Activated T-cell treated with anti-CD3 and anti-CD28 coated beads, Interleukin-2, amount 50 U/mL, for 72 hours (primary cell): ENCODE data around the gene PRTG. TPM values are rescaled to one million over a fixed set of nuclear protein-coding genes. Genes with fewer than 3 reads are reported as not detected.
A peak's percentile ranks its signal among the peaks of the same experiment; 100 is the strongest.
"Not testable (repeated sequence)": the region's sequence is repeated elsewhere in the genome, so short reads cannot be mapped to it uniquely, and the experiment has no call there.

ENCODE experiments used
- ATAC-seq, 2 donors: fragments of 150-1000 bp; cut with Tn5 transposase; replicated peaks in 1 of 2; 2 replicates each; pipeline ENCODE4 v1.10.0; 2021; ENCODE audit warnings: moderate library complexity in 2 of 2, mild to moderate bottlenecking in 1 of 2
- DNase-seq, 2 donors: peaks; one replicate each; pipeline ENCODE4 v3.0.0; 2021 to 2022; ENCODE audit warnings: mixed read lengths in 1 of 2
- H3K27ac Mint-ChIP-seq: one replicate; pipeline ENCODE4 v1.8.0; 2022; ENCODE audit warnings: mild to moderate bottlenecking, moderate library complexity, mixed read lengths
- H3K27me3 Mint-ChIP-seq: one replicate; pipeline ENCODE4 v1.8.0; 2022; ENCODE audit warnings: low read depth, mixed read lengths
- H3K36me3 Mint-ChIP-seq, 2 donors: one replicate each; pipeline ENCODE4 v1.8.0; 2022; ENCODE audit warnings: mixed read lengths in 2 of 2, mild to moderate bottlenecking in 1 of 2; ENCODE audit not compliant: insufficient read depth in 2 of 2
- H3K4me1 Mint-ChIP-seq: one replicate; pipeline ENCODE4 v1.8.0; 2022; ENCODE audit warnings: low read depth, mixed read lengths
- H3K4me3 Mint-ChIP-seq, 2 donors: one replicate each; pipeline ENCODE4 v1.8.0; 2022; ENCODE audit warnings: mild to moderate bottlenecking in 2 of 2, mixed read lengths in 2 of 2, moderate library complexity in 2 of 2
- H3K9me3 Mint-ChIP-seq, 2 donors: one replicate each; pipeline ENCODE4 v1.8.0; 2022; ENCODE audit warnings: mixed read lengths in 2 of 2
- total RNA-seq, 2 donors: library from RNA; stranded (reverse); gene quantifications; one replicate each; pipeline ENCODE4 v1.2.3, GENCODE V29; 2022

Gene PRTG, protein sequence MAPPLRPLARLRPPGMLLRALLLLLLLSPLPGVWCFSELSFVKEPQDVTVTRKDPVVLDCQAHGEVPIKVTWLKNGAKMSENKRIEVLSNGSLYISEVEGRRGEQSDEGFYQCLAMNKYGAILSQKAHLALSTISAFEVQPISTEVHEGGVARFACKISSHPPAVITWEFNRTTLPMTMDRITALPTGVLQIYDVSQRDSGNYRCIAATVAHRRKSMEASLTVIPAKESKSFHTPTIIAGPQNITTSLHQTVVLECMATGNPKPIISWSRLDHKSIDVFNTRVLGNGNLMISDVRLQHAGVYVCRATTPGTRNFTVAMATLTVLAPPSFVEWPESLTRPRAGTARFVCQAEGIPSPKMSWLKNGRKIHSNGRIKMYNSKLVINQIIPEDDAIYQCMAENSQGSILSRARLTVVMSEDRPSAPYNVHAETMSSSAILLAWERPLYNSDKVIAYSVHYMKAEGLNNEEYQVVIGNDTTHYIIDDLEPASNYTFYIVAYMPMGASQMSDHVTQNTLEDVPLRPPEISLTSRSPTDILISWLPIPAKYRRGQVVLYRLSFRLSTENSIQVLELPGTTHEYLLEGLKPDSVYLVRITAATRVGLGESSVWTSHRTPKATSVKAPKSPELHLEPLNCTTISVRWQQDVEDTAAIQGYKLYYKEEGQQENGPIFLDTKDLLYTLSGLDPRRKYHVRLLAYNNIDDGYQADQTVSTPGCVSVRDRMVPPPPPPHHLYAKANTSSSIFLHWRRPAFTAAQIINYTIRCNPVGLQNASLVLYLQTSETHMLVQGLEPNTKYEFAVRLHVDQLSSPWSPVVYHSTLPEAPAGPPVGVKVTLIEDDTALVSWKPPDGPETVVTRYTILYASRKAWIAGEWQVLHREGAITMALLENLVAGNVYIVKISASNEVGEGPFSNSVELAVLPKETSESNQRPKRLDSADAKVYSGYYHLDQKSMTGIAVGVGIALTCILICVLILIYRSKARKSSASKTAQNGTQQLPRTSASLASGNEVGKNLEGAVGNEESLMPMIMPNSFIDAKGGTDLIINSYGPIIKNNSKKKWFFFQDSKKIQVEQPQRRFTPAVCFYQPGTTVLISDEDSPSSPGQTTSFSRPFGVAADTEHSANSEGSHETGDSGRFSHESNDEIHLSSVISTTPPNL
- total RNA-seq, result under 1 TPM in 1 of 2 donors, not detected in 1; 0.25 TPM

DNA sequence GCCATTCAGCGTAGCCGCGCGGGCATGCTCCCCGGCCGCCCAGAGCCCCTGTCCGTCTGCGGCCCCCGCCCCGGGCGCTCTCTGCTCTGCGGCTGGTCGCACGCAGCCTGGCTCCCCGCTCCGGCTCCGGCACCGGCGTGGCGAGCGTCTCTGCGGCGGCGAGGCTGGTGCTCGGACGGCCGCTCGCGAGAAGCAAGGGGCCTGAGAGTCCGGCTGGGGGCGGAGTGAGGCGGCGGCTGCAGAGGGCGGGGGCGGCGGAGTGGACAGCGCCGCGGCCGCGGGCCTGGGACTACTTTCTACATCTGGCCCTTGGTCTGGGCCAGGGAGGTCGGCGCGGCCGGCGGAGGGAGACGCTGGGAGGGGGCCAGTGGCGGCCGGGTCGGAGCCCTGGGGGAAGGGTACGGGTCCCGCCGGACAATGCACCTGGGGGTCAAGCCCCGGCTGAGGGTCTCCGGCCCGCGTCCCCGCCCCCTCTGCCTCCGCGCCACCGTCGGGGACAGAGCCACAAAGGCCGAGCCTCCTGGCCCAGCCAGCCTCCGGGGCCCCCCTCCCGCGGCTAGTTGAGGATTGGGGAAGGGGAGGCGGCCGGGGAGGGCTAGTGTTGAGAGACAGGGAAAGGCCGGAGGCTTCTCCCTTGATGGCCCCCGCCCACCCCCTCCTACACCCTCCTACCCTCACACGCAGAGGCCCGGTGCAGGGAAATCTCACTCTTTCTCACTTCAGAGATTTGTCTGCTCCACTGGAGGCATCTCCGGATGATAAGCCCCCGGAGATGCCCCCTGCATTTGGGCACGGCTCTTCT lies at the start of gene PRTG:
PRTG (minus strand) TSS at position 226 of the 802 bp plus-strand sequence; CDS start at position 5, 221 bp downstream.
- Mint-ChIP-seq H3K9me3 (no peaks in the 10 kb centered on the region), H3K27me3 (peaks cover 18% of the 10 kb centered on the region), H3K36me3 (no peaks in the 10 kb centered on the region), H3K4me3 (peak within 1 kb of the TSS; percentile 30 to 31), H3K4me1 (no peaks in the 10 kb centered on the region), H3K27ac (no peak within 1 kb of the TSS)
- ATAC-seq, result peak; percentile 59 to 62
- no peak for DNase-seq

DNA sequence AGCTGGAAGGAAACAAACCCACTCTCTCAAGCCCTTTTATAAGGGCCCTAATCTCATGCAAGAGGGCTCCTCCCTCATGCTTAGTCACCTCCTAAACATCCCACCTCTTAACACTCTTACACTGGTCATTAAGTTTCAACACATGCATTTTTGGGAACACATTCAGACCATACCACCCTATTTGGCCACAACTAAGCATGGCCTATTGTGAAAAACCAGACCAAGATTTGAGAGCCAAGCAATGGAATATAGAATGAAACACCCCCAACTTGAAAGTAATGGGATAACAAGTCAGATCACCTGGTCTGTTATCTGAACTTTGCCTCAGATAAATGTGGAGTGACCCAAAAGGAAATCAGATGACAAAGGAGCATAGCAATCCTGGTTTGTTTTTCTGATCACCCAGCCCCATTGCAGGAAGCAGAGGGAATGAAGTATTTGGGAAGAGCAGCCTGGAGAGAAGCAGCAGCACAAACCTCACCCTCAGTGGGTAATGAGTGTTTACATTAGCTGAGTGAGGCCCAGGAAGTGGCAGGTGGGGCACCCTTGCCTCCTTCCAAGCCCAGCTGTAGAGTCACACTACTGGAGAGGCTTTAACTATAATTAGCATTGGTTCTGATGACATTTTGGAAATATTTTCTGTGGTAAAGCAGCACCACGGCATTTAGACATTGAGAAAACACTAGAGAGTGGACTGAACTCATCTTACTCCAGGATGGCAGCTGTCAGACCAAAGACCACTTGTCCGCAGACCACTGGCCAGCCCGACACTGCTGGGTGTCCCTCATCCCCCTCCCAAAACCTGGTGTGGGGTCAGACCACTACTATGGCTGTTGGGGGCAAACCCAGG lies 48.8 kb upstream of the PRTG start:
- DNase-seq (no peak), ATAC-seq (no peak)
- no peak overlapping the region for H3K27ac Mint-ChIP-seq
- peaks cover 6% of the 10 kb centered on the region for H3K27me3 Mint-ChIP-seq
- H3K4me1 Mint-ChIP-seq, result no peaks in the 10 kb centered on the region
- no peak overlapping the region for H3K4me3 Mint-ChIP-seq
- H3K36me3 Mint-ChIP-seq, result peaks cover 5 to 7% of the 10 kb centered on the region in 2 donors
- peaks cover 0 to 5% of the 10 kb centered on the region in 2 donors for H3K9me3 Mint-ChIP-seq

DNA sequence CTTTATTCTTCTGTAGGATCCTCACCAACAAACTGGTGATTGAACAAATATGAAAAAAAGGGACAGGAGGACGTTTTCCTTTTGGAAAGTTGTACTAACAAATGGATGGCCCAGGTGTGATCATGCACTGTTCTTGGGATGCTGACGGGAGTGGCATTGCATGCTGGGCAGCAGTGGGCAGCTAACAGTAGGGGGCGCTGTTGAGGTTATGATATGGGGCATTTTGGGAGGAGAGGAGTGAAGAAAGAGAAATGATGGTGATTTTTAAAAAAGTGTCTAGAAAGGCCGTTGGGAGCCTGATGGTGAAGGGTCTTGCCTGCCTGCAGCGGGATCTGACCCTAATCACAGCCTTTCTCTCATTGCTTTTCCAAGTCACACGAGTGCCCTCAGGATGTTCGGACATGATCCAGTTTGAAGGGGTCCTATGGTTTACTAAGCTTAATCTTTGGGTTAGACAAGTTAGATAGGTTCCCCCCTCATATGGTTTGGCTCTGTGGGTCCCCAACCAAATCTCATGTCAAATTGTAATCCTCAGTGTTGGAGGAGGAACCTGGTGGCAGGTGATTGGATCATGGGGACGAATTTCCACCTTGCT lies 46.2 kb upstream of the PRTG start:
- peak in 1 of 2 donors; percentile 42 for ATAC-seq
- H3K9me3 Mint-ChIP-seq, result peaks cover 0 to 5% of the 10 kb centered on the region in 2 donors
- no peaks in the 10 kb centered on the region for H3K27me3 Mint-ChIP-seq
- H3K36me3 Mint-ChIP-seq, result peaks cover 4 to 5% of the 10 kb centered on the region in 2 donors
- no peak overlapping the region for H3K27ac Mint-ChIP-seq
- H3K4me3 Mint-ChIP-seq, result no peak overlapping the region
- peak; percentile 66 to 74 for DNase-seq
- H3K4me1 Mint-ChIP-seq, result no peaks in the 10 kb centered on the region

DNA sequence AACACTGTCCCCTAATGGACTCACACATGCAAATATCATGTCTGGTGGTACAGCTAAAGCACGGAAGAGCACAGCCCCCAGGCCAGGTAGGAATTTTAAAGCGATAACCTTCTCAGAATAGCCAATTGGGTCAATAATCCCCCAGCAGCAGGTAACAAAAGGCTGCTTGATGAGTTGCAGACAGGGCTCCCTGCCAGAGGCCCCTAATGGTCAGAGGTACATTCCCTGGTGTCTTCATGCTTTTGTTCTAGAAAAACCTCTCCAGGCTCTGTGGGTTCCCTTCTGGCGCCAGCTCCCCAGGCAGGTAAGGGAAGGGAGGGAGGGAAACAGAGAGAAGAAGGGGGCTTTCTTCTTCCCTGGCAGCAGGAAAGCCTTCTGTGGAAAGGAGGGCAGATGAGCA lies 43.4 kb upstream of the PRTG start:
- Mint-ChIP-seq H3K4me1 (no peaks in the 10 kb centered on the region), H3K4me3 (no peak overlapping the region), H3K9me3 (no peaks in the 10 kb centered on the region), H3K36me3 (no peaks in the 10 kb centered on the region), H3K27ac (no peak overlapping the region), H3K27me3 (peaks cover 7% of the 10 kb centered on the region)
- DNase-seq (no peak), ATAC-seq (no peak)

DNA sequence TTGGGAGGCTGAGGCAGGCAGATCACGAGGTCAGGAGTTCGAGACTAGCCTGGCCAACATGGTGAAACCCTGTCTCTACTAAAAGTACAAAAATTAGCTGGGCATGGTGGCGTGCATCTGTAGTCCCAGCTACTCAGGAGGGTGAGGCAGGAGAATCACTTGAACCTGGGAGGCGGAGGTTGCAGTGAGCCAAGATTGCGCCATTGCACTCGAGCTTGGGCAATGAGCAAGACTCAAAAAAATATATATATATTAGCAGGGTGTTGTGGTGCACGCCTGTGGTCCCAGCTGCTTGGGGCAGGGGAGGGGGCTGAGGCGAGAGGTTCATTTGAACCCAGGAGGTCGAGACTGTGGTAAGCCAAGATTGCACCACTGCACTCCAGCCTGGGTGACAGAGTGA lies 42.6 kb upstream of the PRTG start:
- H3K9me3 Mint-ChIP-seq, H3K4me1 Mint-ChIP-seq, H3K27me3 Mint-ChIP-seq, H3K4me3 Mint-ChIP-seq, ATAC-seq, DNase-seq, H3K27ac Mint-ChIP-seq, H3K36me3 Mint-ChIP-seq: not testable (repeated sequence)

DNA sequence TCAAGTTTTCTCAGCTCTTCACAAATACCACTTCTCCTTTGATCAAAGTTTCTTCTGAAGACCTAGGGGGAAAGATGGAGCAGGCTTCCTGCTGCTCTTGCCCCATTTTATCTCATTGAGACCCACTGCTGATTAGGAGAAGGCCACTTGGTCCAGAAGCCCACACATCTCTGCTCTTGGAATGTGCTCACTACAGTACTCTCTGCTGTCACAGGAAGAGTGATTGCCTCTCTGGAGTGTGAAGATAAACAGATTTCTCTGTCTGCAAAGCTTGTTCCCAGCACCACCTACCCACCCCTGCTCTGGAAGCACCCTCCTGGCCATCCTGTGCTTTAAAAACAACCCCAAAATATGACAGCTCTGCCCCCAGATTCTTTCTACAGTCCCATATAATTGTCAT lies 41.3 kb upstream of the PRTG start:
- H3K4me3 Mint-ChIP-seq, result no peak overlapping the region
- ATAC-seq (no peak), DNase-seq (no peak)
- no peaks in the 10 kb centered on the region for H3K36me3 Mint-ChIP-seq
- H3K9me3 Mint-ChIP-seq, result no peaks in the 10 kb centered on the region
- peaks cover 15% of the 10 kb centered on the region for H3K27me3 Mint-ChIP-seq
- H3K27ac Mint-ChIP-seq, result no peak overlapping the region
- no peaks in the 10 kb centered on the region for H3K4me1 Mint-ChIP-seq

DNA sequence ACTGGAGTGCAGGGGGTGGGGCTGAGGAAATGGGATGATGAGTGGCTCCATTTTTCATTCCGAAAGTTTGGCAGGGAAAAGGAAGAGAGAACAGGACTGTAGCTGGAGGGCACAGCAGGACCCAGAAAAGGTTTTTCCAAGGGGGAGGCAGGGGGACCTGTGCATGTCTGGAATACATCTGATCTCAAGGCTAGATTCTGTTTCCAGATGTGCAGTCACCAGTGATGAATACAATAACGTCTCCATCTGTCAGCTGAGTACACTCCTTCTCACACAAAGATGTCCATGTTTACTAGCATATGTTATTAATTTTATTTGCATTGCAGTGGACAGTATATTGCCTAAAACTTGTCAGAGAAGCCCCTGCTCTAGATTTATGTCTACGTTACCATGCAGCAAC lies 39.9 kb upstream of the PRTG start:
- Mint-ChIP-seq H3K27ac (no peak overlapping the region), H3K4me3 (no peak overlapping the region), H3K36me3 (no peaks in the 10 kb centered on the region), H3K27me3 (peaks cover 21% of the 10 kb centered on the region), H3K4me1 (no peaks in the 10 kb centered on the region), H3K9me3 (no peaks in the 10 kb centered on the region)
- ATAC-seq (no peak), DNase-seq (no peak)

DNA sequence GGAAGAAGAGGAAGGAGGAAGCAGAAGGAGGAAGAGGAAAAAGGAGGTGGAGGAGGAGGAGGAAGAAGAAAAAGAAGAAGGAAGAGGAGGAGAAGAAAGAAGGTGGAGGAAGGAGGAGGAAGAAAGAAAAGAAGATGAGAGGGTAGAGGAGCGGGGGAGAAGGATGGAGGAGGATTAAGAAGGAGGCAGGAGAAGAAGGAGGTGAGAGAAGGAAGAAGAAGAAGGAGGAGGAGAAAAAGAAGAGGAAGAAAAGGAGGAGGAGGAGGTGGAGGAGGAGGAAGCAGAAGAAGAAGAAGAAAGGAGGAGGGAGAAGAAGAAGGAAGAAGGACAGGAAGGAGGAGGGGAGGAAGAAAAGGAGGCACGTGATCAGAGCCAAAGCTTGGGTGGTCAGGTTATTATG lies 37.3 kb upstream of the PRTG start:
- Mint-ChIP-seq H3K36me3 (no peaks in the 10 kb centered on the region), H3K27me3 (peaks cover 28% of the 10 kb centered on the region), H3K9me3 (no peaks in the 10 kb centered on the region), H3K27ac (no peak overlapping the region), H3K4me1 (no peaks in the 10 kb centered on the region), H3K4me3 (no peak overlapping the region)
- no peak for DNase-seq
- ATAC-seq, result no peak

DNA sequence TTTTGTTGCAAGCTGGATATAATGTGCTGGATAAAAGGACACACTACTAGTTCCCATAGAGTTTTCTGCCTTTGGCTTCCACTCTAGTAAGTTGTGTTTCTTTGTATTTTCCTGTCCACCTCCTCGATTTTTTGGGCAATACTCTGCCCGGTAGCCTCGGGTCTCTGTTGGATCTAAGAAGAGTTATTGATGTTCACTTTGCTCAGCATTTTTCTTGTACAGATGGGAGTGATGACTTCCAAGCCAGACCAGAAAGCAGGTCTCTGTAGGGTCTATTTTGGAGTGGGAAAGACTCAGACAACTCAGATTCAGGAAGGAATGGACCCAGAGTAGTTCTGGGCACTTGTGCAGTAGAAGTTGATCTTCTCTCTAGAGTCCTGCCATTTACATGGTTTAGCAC lies 36.0 kb upstream of the PRTG start:
- Mint-ChIP-seq H3K27ac (no peak overlapping the region), H3K4me1 (no peaks in the 10 kb centered on the region), H3K36me3 (no peaks in the 10 kb centered on the region), H3K4me3 (no peak overlapping the region), H3K9me3 (no peaks in the 10 kb centered on the region), H3K27me3 (peaks cover 34% of the 10 kb centered on the region)
- DNase-seq (no peak), ATAC-seq (no peak)

DNA sequence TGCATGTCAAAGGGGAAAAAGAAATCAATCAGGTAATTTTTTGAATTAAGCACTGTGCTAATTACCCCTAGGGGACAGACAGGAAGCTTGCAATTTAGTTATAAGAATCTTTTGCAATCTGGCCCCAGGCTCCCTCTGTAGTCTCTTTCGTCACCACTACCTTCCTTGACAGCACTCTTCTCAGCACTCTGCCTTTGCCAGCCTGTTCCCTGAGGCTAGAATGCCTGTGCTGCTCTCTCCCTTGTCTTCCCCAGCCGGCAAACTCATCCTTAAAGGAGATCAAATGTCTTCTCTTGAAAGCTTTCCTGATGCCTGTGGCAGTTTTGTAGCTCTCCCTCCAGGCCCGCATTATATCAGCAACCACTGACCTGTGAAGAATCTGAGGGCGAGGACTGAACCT lies 32.4 kb upstream of the PRTG start:
- H3K27ac Mint-ChIP-seq, result no peak overlapping the region
- no peak for ATAC-seq

DNA sequence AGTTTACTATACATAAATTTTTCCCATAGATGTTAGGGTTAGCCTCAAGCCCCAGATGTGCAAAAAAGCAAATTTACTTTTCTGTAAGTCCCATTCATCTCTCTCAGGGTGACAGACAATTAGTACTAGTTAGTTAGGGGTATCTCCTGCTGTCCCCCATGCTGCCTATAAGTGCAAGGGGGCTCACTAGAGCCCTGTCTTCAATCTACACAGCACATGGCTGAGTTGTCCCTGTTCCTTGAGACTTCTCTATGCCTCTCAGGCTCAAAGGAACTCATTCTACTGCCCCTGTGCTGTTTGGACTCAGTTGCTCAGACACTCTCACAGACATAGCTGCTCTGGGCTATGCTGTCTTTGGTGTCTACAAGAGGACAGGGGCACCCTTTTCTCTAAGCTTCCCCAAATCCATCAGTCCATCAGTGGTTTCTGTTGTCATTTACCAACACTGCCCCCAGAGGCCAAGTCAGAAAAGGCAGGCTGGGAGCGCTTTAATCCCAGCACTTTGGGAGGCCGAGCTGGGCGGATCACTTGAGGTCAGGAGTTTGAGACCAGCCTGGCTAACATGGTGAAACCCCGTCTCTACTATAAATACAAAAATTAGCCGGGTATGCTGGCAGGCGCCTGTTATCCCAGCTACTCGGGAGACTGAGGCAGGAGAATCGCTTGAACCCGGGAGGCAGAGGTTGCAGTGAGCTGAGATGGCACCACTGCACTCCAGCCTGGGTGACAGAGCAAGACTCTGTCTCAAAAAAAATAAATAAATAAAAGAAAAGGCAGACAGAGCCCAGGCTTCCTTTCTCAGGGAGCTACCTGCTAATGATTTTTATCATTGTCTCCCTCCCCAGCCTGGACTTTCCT lies 31.4 kb upstream of the PRTG start:
- H3K4me1 Mint-ChIP-seq, result no peaks in the 10 kb centered on the region
- no peak overlapping the region for H3K27ac Mint-ChIP-seq
- peaks cover 27% of the 10 kb centered on the region for H3K27me3 Mint-ChIP-seq
- DNase-seq (peak; percentile 28 to 42), ATAC-seq (peak in 1 of 2 donors; percentile 36)
- no peak overlapping the region for H3K4me3 Mint-ChIP-seq
- no peaks in the 10 kb centered on the region for H3K9me3 Mint-ChIP-seq
- H3K36me3 Mint-ChIP-seq, result no peaks in the 10 kb centered on the region

More for the DNA sequence above, 32.4 kb upstream of the PRTG start:
- peaks cover 33% of the 10 kb centered on the region for H3K27me3 Mint-ChIP-seq
- no peak overlapping the region for H3K4me3 Mint-ChIP-seq
- H3K9me3 Mint-ChIP-seq, result no peaks in the 10 kb centered on the region
- no peaks in the 10 kb centered on the region for H3K36me3 Mint-ChIP-seq
- DNase-seq, result no peak
- H3K4me1 Mint-ChIP-seq, result no peaks in the 10 kb centered on the region
